ENCODE data around the gene MAMSTR. TPM values are rescaled to one million over a fixed set of nuclear protein-coding genes. Genes with fewer than 3 reads are reported as not detected.

Gene MAMSTR
- total RNA-seq, 1 donor from 2014 or later, result 0.78 TPM

DNA sequence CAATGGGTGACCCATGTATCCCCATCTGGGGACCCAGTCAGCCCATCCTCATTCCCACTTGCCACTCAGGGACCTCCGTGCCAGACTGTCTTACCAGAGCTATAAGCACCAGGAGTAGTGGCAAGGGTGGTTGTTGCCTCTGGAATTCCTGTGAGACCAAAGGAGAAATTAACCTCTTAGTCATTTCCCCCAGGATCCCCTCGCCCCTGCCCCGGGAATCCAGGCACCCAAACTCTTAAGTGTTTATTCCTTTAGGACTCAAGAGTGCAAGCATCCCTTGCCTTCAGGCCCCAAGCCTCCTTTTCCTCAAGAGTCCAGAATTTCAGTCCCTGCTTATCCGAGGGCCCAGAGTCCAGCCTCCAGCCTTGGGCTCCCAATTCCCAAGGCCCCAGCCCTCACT lies 55.9 kb downstream of the MAMSTR start:
- ATAC-seq (ENCODE audit: low read depth) (no peak), DNase-seq (no peak)
- Mint-ChIP-seq H3K27ac (no peak overlapping the region), H3K36me3 (ENCODE audit: low read depth) (no peaks in the 10 kb centered on the region), H3K9me3 (no peaks in the 10 kb centered on the region), H3K4me3 (no peak overlapping the region), H3K4me1 (peaks cover 16% of the 10 kb centered on the region), H3K27me3 (no peaks in the 10 kb centered on the region)
- ChIA-PET POLR2A (no interaction called here), CTCF (no interaction called here)
- intact Hi-C loops (cut with micrococcal nuclease), result no loop called here
- TF ChIP-seq, protein P1, sequence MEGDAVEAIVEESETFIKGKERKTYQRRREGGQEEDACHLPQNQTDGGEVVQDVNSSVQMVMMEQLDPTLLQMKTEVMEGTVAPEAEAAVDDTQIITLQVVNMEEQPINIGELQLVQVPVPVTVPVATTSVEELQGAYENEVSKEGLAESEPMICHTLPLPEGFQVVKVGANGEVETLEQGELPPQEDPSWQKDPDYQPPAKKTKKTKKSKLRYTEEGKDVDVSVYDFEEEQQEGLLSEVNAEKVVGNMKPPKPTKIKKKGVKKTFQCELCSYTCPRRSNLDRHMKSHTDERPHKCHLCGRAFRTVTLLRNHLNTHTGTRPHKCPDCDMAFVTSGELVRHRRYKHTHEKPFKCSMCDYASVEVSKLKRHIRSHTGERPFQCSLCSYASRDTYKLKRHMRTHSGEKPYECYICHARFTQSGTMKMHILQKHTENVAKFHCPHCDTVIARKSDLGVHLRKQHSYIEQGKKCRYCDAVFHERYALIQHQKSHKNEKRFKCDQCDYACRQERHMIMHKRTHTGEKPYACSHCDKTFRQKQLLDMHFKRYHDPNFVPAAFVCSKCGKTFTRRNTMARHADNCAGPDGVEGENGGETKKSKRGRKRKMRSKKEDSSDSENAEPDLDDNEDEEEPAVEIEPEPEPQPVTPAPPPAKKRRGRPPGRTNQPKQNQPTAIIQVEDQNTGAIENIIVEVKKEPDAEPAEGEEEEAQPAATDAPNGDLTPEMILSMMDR (IDR thresholded peaks at IDR 0.05), result no peak

Other genes starting within 250 kb of the MAMSTR start
- gene LMTK3, start 207.9 kb downstream of the MAMSTR start, total RNA-seq, result 0.60 and 0.66 TPM in 2 replicates
- not detected in 2 replicates for gene SULT2B1, start 167.6 kb downstream of the MAMSTR start, total RNA-seq
- gene SPACA4, start 113.0 kb downstream of the MAMSTR start, total RNA-seq, result not detected in 2 replicates
- gene FAM83E, start 104.6 kb downstream of the MAMSTR start, total RNA-seq, result 3.5 and 5.6 TPM in 2 replicates
- gene RPL18, start 100.5 kb downstream of the MAMSTR start, total RNA-seq, result 2,427 and 2,762 TPM in 2 replicates
- gene SPHK2, start 100.2 kb downstream of the MAMSTR start, total RNA-seq, result 38.2 and 48.5 TPM in 2 replicates
- gene DBP, start 82.3 kb downstream of the MAMSTR start, total RNA-seq, result 8.7 and 9.2 TPM in 2 replicates
- gene CA11, start 73.5 kb downstream of the MAMSTR start, total RNA-seq, result 9.5 and 10.3 TPM in 2 replicates
- gene NTN5, start 46.7 kb downstream of the MAMSTR start, total RNA-seq, result 0.54 and 0.71 TPM in 2 replicates
- not detected in 2 replicates for gene FUT2, start 23.8 kb downstream of the MAMSTR start, total RNA-seq
- 0.07 and 0.12 TPM in 2 replicates for gene RASIP1, start 20.9 kb upstream of the MAMSTR start, total RNA-seq
- not detected in 2 replicates for gene IZUMO1, start 27.2 kb upstream of the MAMSTR start, total RNA-seq
- gene FUT1, start 32.9 kb upstream of the MAMSTR start, total RNA-seq, result not detected in 2 replicates
- gene FGF21, start 35.8 kb upstream of the MAMSTR start, total RNA-seq, result not detected in 2 replicates
- 44.0 and 47.8 TPM in 2 replicates for gene BCAT2, start 91.3 kb upstream of the MAMSTR start, total RNA-seq
- gene HSD17B14, start 116.8 kb upstream of the MAMSTR start, total RNA-seq, result 2.6 and 2.8 TPM in 2 replicates
- gene PLEKHA4, start 148.9 kb upstream of the MAMSTR start, total RNA-seq, result 5.7 and 6.4 TPM in 2 replicates
- 115 and 123 TPM in 2 replicates for gene PPP1R15A, start 152.7 kb upstream of the MAMSTR start, total RNA-seq
- gene TULP2, start 179.0 kb upstream of the MAMSTR start, total RNA-seq, result not detected in 2 replicates
- gene NUCB1, start 180.6 kb upstream of the MAMSTR start, total RNA-seq, result 116 and 126 TPM in 2 replicates
- gene DHDH, start 214.0 kb upstream of the MAMSTR start, total RNA-seq, result not detected in 2 replicates
- gene BAX, start 235.2 kb upstream of the MAMSTR start, total RNA-seq, result 111 and 129 TPM in 2 replicates
- 888 and 935 TPM in 2 replicates for gene FTL, start 245.6 kb upstream of the MAMSTR start, total RNA-seq

Data from activated B cell treated with CpG ODN at 0.5 μM for 24 hours (primary cell).